HCT116 (cell line): ENCODE measurements around the gene NEK7. TPM values are rescaled to one million over a fixed set of nuclear protein-coding genes. Genes with fewer than 3 reads are reported as not detected.

Source experiments
- ATAC-seq: fragments of 200-7000 bp; cut with Tn5 transposase; 2 replicates; pipeline ENCODE4 v1.9.1; 2020; ENCODE audit warnings: mild to moderate bottlenecking, moderate library complexity
- BruUV-seq: library from RNA; stranded (reverse); fragments of 400-500 nt; replicated peaks from 2 replicates; lab custom pipeline; 2021; lab: Mats Ljungman, UMichigan
- CTCF ChIA-PET: fragments of 300-600 bp; sonication (Branson Sonifier 250); formaldehyde crosslinking; loops from one replicate; lab custom pipeline; 2021; ENCODE audit warnings: antibody characterized with exemption; lab: Charles Lee
- POLR2A ChIA-PET: fragments of 300-600, 350-600 bp; sonication (Branson Sonifier 250); formaldehyde crosslinking; loops from one replicate; lab custom pipeline; 2021; ENCODE audit warnings: antibody characterized with exemption; lab: Charles Lee
- RAD21 ChIA-PET, 2 experiments: fragments of 300-600 bp; sonication (Branson Sonifier 250); formaldehyde crosslinking; loops; one replicate each; lab custom pipeline; 2023; ENCODE audit warnings: low total read pairs in 2 of 2; ENCODE audit not compliant: uncharacterized antibody in 2 of 2, unreplicated experiment in 2 of 2, low non-redundant PET in 1 of 2; lab: Charles Lee
- DNase-seq: peaks from one replicate; pipeline ENCODE4 v3.0.0-alpha.2; 2010; ENCODE audit warnings: low read depth, low spot score
- H2AFZ ChIP-seq: fragments of 200-600 bp; shearing (Covaris generic), sonication (generic); 2 replicates; pipeline ENCODE4 v1.6.1; 2017; ENCODE audit warnings: low read depth, mixed run types, mixed read lengths, antibody characterized with exemption, low read length; ENCODE audit not compliant: poor library complexity, severe bottlenecking
- H3K27ac ChIP-seq: 2 replicates; pipeline ENCODE4 v1.5.1; 2012; ENCODE audit warnings: low read depth, low read length
- H3K27me3 ChIP-seq: fragments of 200-600 bp; sonication (generic); 2 replicates; pipeline ENCODE4 v1.6.1; 2016; ENCODE audit warnings: mixed run types, low read length, mixed read lengths; ENCODE audit not compliant: insufficient read depth
- H3K36me3 ChIP-seq, 2 experiments: fragments of 200-500 bp in 1 of 2; fragments of 200-600 bp in 1 of 2; sonication (Bioruptor generic) in 1 of 2; sonication (generic) in 1 of 2; 2 replicates each; pipeline versions ENCODE4 v1.5.1 to v1.6.1; 2014 to 2016; ENCODE audit warnings: low read length in 2 of 2, inconsistent platforms in 1 of 2, mixed read lengths in 1 of 2, mixed run types in 1 of 2; ENCODE audit not compliant: insufficient read depth in 2 of 2, control insufficient read depth in 1 of 2
- H3K4me1 ChIP-seq, 2 experiments: fragments of 200-600 bp in 1 of 2; sonication (generic) in 1 of 2; 2 replicates each; pipeline versions ENCODE4 v1.5.1 to v1.6.1; 2012 to 2017; ENCODE audit warnings: low read length in 2 of 2, inconsistent platforms in 1 of 2, mild to moderate bottlenecking in 1 of 2, mixed read lengths in 1 of 2, mixed run types in 1 of 2, moderate library complexity in 1 of 2; ENCODE audit not compliant: insufficient read depth in 2 of 2, control insufficient read depth in 1 of 2
- H3K4me2 ChIP-seq: fragments of 200-600 bp; sonication (generic); 2 replicates; pipeline ENCODE4 v1.6.1; 2017; ENCODE audit warnings: mixed run types, low read length, mixed read lengths
- H3K4me3 ChIP-seq, 2 experiments: fragments of 200-600 bp in 1 of 2; sonication (generic) in 1 of 2; replicated peaks in 1 of 2; 2 replicates each; pipeline ENCODE4 v1.5.1; 2011 to 2016; ENCODE audit warnings: low read length in 2 of 2, control low read depth in 1 of 2, low read depth in 1 of 2, mild to moderate bottlenecking in 1 of 2, mixed read lengths in 1 of 2, mixed run types in 1 of 2
- H3K79me2 ChIP-seq: fragments of 200-600 bp; sonication (generic); 2 replicates; pipeline ENCODE4 v1.6.1; 2017; ENCODE audit warnings: mild to moderate bottlenecking, mixed run types, low read length, moderate library complexity, mixed read lengths; ENCODE audit not compliant: insufficient read depth
- H3K9ac ChIP-seq: fragments of 200-600 bp; sonication (generic); 2 replicates; pipeline ENCODE4 v1.6.1; 2016; ENCODE audit warnings: low read length, mixed read lengths
- H3K9me2 ChIP-seq: fragments of 200-600 bp; sonication (generic), shearing (Covaris generic); 2 replicates; pipeline ENCODE4 v1.6.1; 2017; ENCODE audit warnings: mixed run types, mild to moderate bottlenecking, moderate library complexity; ENCODE audit not compliant: insufficient read depth
- H3K9me3 ChIP-seq, 2 experiments: fragments of 200-500 bp in 1 of 2; fragments of 200-600 bp in 1 of 2; sonication (Bioruptor generic) in 1 of 2; sonication (generic) in 1 of 2; 2 replicates each; pipeline ENCODE4 v1.6.1; 2014 to 2017; ENCODE audit warnings: low read length in 2 of 2, mixed read lengths in 2 of 2, inconsistent platforms in 1 of 2, low read depth in 1 of 2, mild to moderate bottlenecking in 1 of 2, mixed run types in 1 of 2, moderate library complexity in 1 of 2; ENCODE audit not compliant: control insufficient read depth in 1 of 2, insufficient read depth in 1 of 2
- H4K20me1 ChIP-seq: fragments of 200-600 bp; sonication (generic), shearing (Covaris generic); 2 replicates; pipeline ENCODE4 v1.6.1; 2017; ENCODE audit warnings: mixed run types, mild to moderate bottlenecking, moderate library complexity; ENCODE audit not compliant: insufficient read depth
- CBX3 ChIP-seq: IDR thresholded peaks from 2 replicates; pipeline ENCODE4 v1.6.1; 2012; ENCODE audit warnings: low read depth
- CEBPB ChIP-seq: IDR thresholded peaks from 2 replicates; pipeline ENCODE4 v1.6.1; 2012; ENCODE audit warnings: low read depth
- ELF1 ChIP-seq: IDR thresholded peaks from 2 replicates; pipeline ENCODE4 v1.6.1; 2012; ENCODE audit warnings: low read depth, borderline replicate concordance
- EZH2phosphoT487 ChIP-seq: fragments of 200-600 bp; IDR thresholded peaks from 2 replicates; pipeline ENCODE4 v1.6.1; 2018; ENCODE audit warnings: antibody characterized with exemption, borderline replicate concordance
- POLR2A ChIP-seq: IDR thresholded peaks from 2 replicates; pipeline ENCODE4 v1.7.0; 2011; ENCODE audit warnings: borderline replicate concordance; ENCODE audit not compliant: insufficient read depth, insufficient read length; ENCODE audit errors: extremely low read depth
- POLR2AphosphoS5 ChIP-seq: IDR thresholded peaks from 2 replicates; pipeline ENCODE4 v1.6.1; 2011; ENCODE audit warnings: mild to moderate bottlenecking, low read depth, low read length, moderate library complexity
- RAD21 ChIP-seq: IDR thresholded peaks from 2 replicates; pipeline ENCODE4 v1.6.1; 2012; ENCODE audit warnings: low read depth, mild to moderate bottlenecking
- SIN3A ChIP-seq: IDR thresholded peaks from 2 replicates; pipeline ENCODE4 v1.6.1; 2012; ENCODE audit warnings: low read depth
- TCF7L2 ChIP-seq: IDR thresholded peaks from 2 replicates; pipeline ENCODE4 v1.7.0; 2011; ENCODE audit warnings: borderline replicate concordance, inconsistent platforms; ENCODE audit not compliant: insufficient read depth, insufficient read length; ENCODE audit errors: extremely low read depth
- YY1 ChIP-seq: IDR thresholded peaks from 2 replicates; pipeline ENCODE4 v1.6.1; 2011; ENCODE audit warnings: low read length, low read depth, moderate library complexity, mild to moderate bottlenecking; ENCODE audit not compliant: insufficient replicate concordance; ENCODE audit errors: extremely low read depth
- ZFX ChIP-seq: fragments of 450-650 bp; IDR thresholded peaks from 2 replicates; pipeline ENCODE4 v1.6.1; 2017
- intact Hi-C: fragments of 100-400 bp; cut with micrococcal nuclease; formaldehyde crosslinking; loops from 2 replicates; pipeline ENCODE4 v1.10.0; 2022
- total RNA-seq: library from RNA; stranded (reverse); gene quantifications from one replicate; pipeline ENCODE4 v1.2.1, GENCODE V29; 2021; ENCODE audit not compliant: unreplicated experiment
- TF ChIP-seq, protein P1 (sequence below): IDR thresholded peaks from 2 replicates; pipeline ENCODE4 v1.6.1; 2012
- TF ChIP-seq, protein P2 (sequence below), 3 experiments: fragments of 200-600 bp in 1 of 3; sonication (generic) in 1 of 3; IDR thresholded peaks in 2 of 3; conservative IDR thresholded peaks in 1 of 3; 2 replicates each; pipeline ENCODE4 v1.5.1; 2012 to 2017; ENCODE audit warnings: low read depth in 2 of 3, low read length in 2 of 3, antibody characterized with exemption in 1 of 3, borderline replicate concordance in 1 of 3, control low read depth in 1 of 3, mild to moderate bottlenecking in 1 of 3, mixed read lengths in 1 of 3, mixed run types in 1 of 3, moderate library complexity in 1 of 3; ENCODE audit not compliant: insufficient read depth in 1 of 3
- TF ChIP-seq, protein P3 (sequence below): IDR thresholded peaks from 2 replicates; pipeline ENCODE4 v1.6.1; 2012
- TF ChIP-seq, protein P4 (sequence below): IDR thresholded peaks from 2 replicates; pipeline ENCODE4 v1.6.1; 2012; ENCODE audit warnings: low read depth

The NEK7 gene
- total RNA-seq, 1 experiment from 2014 or later = 33.0 TPM

DNA sequence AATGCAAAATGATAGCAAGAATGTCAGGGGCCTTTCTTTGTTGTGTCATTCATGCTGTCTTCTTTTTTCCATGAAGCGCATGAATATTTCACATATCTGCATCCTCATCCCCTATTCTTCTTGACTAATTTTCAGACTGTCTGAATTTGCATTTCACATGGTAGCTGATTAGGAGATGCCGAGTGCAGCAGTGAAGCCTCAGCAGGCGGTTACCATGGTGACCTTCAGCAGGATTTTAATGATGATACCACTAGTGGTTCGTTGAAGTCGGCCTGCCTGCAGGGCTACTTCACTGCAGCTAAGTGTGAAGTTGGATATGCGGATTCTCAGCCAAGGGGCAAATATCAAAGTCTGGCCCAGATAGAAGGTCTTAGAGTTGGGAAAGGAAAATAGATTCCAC is 141.8 kb downstream of the NEK7 start:
- DNase-seq (no peak), ATAC-seq (no peak)
- Histone ChIP-seq H3K4me3 (no peak overlapping the region), H2AFZ (no peak overlapping the region), H3K9me3 (no peaks in the 10 kb centered on the region), H3K4me1 (no peaks in the 10 kb centered on the region), H3K79me2 (no peaks in the 10 kb centered on the region), H3K27ac (no peak overlapping the region), H3K36me3 (no peaks in the 10 kb centered on the region), H3K4me2 (no peak overlapping the region), H3K9me2 (no peaks in the 10 kb centered on the region), H3K27me3 (no peaks in the 10 kb centered on the region), H3K9ac (no peak overlapping the region)
- ChIA-PET POLR2A (no interaction called here), RAD21 (no interaction called here), CTCF (no interaction called here)
- intact Hi-C loops = no loop called here
- no TSS peak for BruUV-seq
- TF ChIP-seq RAD21 (no peak), EZH2phosphoT487 (no peak), CBX3 (no peak), POLR2A (no peak), TCF7L2 (no peak), POLR2AphosphoS5 (no peak), SIN3A (no peak), ZFX (no peak), YY1 (no peak), CEBPB (no peak), ELF1 (no peak)
- TF ChIP-seq, protein P1, sequence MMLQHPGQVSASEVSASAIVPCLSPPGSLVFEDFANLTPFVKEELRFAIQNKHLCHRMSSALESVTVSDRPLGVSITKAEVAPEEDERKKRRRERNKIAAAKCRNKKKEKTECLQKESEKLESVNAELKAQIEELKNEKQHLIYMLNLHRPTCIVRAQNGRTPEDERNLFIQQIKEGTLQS = no peak
- TF ChIP-seq, protein P2, sequence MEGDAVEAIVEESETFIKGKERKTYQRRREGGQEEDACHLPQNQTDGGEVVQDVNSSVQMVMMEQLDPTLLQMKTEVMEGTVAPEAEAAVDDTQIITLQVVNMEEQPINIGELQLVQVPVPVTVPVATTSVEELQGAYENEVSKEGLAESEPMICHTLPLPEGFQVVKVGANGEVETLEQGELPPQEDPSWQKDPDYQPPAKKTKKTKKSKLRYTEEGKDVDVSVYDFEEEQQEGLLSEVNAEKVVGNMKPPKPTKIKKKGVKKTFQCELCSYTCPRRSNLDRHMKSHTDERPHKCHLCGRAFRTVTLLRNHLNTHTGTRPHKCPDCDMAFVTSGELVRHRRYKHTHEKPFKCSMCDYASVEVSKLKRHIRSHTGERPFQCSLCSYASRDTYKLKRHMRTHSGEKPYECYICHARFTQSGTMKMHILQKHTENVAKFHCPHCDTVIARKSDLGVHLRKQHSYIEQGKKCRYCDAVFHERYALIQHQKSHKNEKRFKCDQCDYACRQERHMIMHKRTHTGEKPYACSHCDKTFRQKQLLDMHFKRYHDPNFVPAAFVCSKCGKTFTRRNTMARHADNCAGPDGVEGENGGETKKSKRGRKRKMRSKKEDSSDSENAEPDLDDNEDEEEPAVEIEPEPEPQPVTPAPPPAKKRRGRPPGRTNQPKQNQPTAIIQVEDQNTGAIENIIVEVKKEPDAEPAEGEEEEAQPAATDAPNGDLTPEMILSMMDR (IDR thresholded peaks at IDR 0.05 in 2 of 3, conservative IDR thresholded peaks at IDR 0.05 in 1 of 3; ENCODE audit: borderline replicate concordance in 1 of 3, insufficient read depth in 1 of 3, low read depth in 2 of 3, low read length in 2 of 3) = no peak
- TF ChIP-seq, protein P3, sequence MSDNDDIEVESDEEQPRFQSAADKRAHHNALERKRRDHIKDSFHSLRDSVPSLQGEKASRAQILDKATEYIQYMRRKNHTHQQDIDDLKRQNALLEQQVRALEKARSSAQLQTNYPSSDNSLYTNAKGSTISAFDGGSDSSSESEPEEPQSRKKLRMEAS = no peak
- TF ChIP-seq, protein P4, sequence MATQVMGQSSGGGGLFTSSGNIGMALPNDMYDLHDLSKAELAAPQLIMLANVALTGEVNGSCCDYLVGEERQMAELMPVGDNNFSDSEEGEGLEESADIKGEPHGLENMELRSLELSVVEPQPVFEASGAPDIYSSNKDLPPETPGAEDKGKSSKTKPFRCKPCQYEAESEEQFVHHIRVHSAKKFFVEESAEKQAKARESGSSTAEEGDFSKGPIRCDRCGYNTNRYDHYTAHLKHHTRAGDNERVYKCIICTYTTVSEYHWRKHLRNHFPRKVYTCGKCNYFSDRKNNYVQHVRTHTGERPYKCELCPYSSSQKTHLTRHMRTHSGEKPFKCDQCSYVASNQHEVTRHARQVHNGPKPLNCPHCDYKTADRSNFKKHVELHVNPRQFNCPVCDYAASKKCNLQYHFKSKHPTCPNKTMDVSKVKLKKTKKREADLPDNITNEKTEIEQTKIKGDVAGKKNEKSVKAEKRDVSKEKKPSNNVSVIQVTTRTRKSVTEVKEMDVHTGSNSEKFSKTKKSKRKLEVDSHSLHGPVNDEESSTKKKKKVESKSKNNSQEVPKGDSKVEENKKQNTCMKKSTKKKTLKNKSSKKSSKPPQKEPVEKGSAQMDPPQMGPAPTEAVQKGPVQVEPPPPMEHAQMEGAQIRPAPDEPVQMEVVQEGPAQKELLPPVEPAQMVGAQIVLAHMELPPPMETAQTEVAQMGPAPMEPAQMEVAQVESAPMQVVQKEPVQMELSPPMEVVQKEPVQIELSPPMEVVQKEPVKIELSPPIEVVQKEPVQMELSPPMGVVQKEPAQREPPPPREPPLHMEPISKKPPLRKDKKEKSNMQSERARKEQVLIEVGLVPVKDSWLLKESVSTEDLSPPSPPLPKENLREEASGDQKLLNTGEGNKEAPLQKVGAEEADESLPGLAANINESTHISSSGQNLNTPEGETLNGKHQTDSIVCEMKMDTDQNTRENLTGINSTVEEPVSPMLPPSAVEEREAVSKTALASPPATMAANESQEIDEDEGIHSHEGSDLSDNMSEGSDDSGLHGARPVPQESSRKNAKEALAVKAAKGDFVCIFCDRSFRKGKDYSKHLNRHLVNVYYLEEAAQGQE = no peak
- TF ChIP-seq, all 23 proteins: peak for 0
- 0 out of 2 replicates have a peak, but pooled peaks cover 3% of the 10 kb centered on the region for H4K20me1 ChIP-seq
